G401.6 (cell line): ENCODE data around the gene CCT6B.
"Not testable (repeated sequence)": the region's sequence is repeated elsewhere in the genome, so short reads cannot be mapped to it uniquely, and the experiment has no call there.

ENCODE experiments used
- FAIRE-seq: peaks from 2 replicates; lab custom pipeline; 2012; peaks lifted over from hg19 to GRCh38; lab: Jason Lieb, UNC

The CCT6B gene

GRCh38 chr17:34980353-34980680, 19.1 kb upstream of the CCT6B start, which contains the start of gene LIG3:
LIG3 (plus strand) TSS chr17:34980512; CDS start chr17:34983006, 2,494 bp downstream.
- FAIRE-seq: peak; percentile 55

- no peak for FAIRE-seq
These were observed 18.5 kb upstream of the CCT6B start for GRCh38 chr17:34979650-34980352.

DNA sequence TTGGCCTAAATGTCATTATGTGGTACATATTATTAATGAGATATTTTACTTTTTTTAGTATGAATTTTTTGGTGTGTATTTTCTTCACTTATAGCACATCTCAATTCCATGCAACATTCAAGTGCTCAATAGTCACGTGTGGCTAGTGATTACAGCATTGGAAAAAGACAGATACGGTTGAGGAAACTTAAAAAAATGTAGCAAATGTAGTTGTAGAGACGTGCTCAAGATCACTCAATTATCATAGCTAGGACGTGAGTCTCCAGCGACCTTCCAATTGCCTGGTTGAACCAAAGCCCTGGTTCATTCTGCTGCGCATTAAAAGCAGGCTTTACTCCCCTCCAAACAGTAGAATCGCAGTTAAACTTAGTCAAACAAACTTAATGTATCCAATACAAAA, 17.9 kb upstream of the CCT6B start:
- FAIRE-seq: no peak

DNA sequence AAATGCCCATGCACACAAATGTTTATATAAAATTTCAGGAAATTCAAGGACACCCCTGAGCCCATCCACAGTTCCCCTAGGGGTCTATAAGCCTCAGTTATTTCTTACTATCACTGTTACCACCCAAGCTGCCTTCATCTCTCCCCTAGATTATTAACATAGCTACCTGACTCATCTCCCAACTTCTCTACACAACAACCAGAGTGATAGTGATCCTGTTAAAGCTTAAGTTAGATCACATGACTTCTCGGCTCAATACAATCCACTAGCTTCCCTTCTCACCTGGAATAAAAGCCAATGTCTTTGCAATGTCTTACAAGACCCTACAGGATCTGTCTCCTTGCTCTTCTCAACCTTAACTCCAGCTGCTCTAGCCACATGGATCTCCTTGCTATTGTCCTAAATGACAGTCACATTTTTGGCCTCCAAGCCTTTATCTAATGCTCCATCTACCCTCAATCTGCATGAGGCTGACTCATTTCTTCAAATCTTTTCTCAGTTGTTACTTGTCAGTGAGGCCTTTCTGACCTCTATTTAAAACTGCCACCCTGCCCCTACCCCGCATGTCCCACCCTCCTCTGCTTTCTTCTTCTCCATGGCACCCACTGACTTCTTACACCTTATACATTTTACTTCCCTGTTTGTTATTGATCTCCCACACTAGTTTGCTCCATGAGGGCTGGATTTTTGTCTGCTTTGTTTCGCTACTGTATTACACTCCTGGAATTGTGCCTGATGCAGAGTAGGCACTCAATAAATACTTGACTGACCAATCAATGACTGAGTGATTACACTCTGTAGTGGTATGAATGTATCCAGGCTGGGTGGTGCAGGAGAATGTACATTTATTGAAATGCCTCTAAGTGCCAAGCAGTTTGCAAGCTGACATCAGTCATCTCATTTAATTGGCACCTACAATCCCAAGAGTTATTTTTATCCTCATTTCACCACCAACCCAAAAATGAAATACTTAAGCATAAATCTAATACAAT, 13.8 kb upstream of the CCT6B start:
- FAIRE-seq: no peak

- FAIRE-seq: no peak
These were observed 12.9 kb upstream of the CCT6B start for GRCh38 chr17:34974179-34974578.

- FAIRE-seq: no peak
These were observed 2.8 kb downstream of the CCT6B start for GRCh38 chr17:34958438-34958837.

- FAIRE-seq: not testable (repeated sequence)
These were observed 10.5 kb downstream of the CCT6B start for GRCh38 chr17:34950780-34951179.

- FAIRE-seq: no peak
These were observed 31.0 kb downstream of the CCT6B start for GRCh38 chr17:34930283-34930682.

DNA sequence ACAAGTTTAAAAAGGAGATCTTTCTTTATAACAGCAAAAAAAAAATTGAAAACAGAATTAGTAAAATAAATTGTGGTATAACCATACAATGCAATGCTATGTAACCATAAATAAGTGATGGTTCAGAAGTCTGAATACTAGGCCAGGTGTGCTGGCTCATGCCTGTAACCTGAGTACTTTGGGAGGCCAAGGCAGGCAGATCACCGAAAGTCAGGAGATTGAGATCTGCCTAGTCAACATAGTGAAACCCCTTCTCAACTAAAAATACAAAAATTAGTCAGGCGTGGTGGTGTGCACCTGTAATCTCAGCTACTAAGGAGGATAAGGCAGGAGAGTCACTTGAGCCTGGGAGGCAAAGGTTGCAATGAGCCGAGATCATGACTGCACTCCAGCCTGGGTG, 34.6 kb downstream of the CCT6B start:
- FAIRE-seq: no peak

GRCh38 chr17:34920676-34921075, 40.6 kb downstream of the CCT6B start:
- FAIRE-seq: no peak

DNA sequence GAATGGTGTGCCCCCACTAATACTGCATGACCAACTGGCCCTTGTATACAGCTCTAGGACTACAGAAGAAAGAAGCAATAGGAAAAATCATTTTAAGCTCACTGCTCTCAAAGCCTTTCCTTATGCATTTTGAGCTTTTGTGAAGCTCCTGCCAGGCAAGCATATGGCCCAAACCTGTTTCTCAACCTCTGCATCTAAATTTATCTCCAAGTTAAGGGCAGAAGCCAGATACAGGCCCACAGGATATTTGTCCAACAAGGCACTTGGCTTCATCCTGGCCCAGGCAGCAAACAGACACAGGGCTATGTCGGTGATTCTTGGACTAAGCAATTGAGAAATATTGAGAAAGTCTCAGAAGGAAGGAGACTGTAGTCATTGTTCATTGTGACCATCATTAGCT, 43.9 kb downstream of the CCT6B start:
- no peak for FAIRE-seq

- no peak for FAIRE-seq
These were observed 45.1 kb downstream of the CCT6B start for GRCh38 chr17:34916120-34916519.

DNA sequence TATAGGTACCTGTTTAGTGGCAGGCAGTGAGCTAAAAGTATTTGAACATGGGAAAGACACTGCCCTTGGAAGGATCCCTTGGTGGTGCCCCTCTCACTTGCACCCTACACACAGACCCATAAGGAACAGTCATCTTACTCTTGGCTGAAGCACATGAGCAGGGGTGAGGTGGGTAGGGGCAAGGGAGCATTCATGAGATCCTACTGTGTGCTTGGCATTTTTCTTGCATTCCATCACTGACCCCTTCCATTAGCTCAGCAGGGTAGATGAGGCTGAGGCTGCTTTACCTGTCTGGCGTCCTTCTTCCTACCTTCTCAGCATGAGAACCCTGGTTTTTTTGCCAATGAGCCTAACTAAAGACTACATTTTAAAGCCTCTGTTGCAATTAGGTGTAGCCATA, 48.3 kb downstream of the CCT6B start:
- no peak for FAIRE-seq

GRCh38 chr17:34909040-34909439, 52.2 kb downstream of the CCT6B start:
- no peak for FAIRE-seq

DNA sequence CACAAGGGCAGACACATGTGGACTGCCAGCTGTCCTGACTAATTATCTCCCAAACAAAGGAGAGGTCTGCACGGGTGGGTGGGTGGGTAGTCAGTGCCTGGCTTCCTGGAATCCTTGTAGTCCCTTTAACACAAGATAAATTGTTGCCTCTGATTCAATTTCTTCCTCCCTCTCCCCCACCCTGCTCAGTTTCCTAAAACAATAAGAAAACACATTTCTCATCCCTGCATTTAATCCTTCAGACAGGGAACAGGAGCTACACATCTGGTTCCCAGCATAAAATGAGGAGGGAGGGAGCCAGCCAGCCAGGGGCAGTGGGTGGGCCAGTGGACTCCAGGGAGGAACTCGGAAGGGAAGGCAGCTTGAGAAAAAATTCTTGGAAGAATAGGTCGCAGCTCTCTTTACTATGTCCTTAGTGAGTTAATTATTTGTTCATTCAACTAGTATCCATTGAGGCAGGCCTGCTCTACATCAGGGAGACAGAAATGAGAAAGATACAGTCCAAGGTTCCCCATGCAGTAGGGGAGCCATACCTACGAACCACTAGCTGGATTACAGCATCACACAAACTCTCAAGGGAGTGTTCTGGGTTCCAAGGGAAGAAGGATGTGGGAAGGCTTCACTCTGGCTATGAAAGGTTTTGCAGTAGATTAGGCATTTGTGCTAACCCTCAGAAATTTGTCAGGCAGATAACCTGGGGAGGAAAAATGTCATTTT, 58.3 kb downstream of the CCT6B start:
- FAIRE-seq: no peak

DNA sequence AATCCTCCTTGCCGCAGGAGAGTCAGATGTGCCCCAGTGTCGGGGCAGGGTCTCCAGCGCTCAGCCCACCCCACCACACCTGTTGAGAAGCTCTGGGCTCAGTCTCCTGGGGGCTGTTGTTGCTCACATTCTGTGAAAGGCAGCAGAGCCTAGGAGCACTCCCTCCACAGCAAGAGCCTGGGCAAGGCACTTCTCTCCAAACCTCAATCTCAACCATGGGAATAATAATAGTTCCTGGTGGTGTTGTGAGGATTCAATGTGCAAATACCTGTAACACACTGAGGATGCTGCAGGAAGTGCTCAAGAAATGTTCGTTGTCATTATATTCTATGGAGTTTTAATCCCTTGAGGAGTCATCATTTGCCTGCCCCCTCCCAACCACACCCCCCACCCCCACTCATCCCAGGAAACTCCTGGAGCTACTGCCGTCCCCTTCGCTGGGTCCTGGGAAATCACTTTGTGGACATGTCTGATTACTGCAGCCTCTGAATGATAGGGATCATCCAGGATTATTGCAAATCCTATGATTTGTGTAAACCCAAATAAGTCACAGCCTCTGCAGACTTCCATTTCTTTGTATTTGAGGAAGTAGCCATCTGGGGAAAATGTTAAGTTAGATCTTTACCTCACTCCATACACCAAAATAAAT, 61.5 kb downstream of the CCT6B start:
- FAIRE-seq: no peak

- FAIRE-seq: no peak
These were observed 65.9 kb downstream of the CCT6B start for GRCh38 chr17:34895383-34895782.

GRCh38 chr17:34894964-34895363, 66.3 kb downstream of the CCT6B start:
- FAIRE-seq: no peak

- no peak for FAIRE-seq
These were observed 68.6 kb downstream of the CCT6B start for GRCh38 chr17:34892461-34893249.

- FAIRE-seq: no peak
These were observed 74.4 kb downstream of the CCT6B start for GRCh38 chr17:34886831-34887230.

GRCh38 chr17:34885076-34885475, 76.2 kb downstream of the CCT6B start:
- FAIRE-seq: no peak
